ENCODE data around the gene FLAD1.
A peak's percentile ranks its signal among the peaks of the same experiment; 100 is the strongest.

FLAD1 gene

GRCh38 chr1:155005076-155006011, 22.2 kb downstream of the FLAD1 start:
- peak; percentile 79 for DNase-seq (ENCODE audit: low spot score)

- DNase-seq (ENCODE audit: low spot score): peak; percentile 70
Observed at GRCh38 chr1:155006601-155007101, 23.5 kb downstream of the FLAD1 start.

GRCh38 chr1:155007251-155007828, 24.2 kb downstream of the FLAD1 start:
- DNase-seq (ENCODE audit: low spot score): peak; percentile 43

GRCh38 chr1:155008015-155008941, 25.1 kb downstream of the FLAD1 start:
- DNase-seq (ENCODE audit: low spot score): no peak

GRCh38 chr1:155009221-155009711, 26.1 kb downstream of the FLAD1 start:
- no peak for DNase-seq (ENCODE audit: low spot score)

- DNase-seq (ENCODE audit: low spot score): no peak
Observed at GRCh38 chr1:155009742-155010141, 26.6 kb downstream of the FLAD1 start.

- DNase-seq (ENCODE audit: low spot score): no peak
Observed at GRCh38 chr1:155010211-155010918, 27.2 kb downstream of the FLAD1 start.

GRCh38 chr1:155011004-155011416, 27.9 kb downstream of the FLAD1 start:
- DNase-seq (ENCODE audit: low spot score): no peak

GRCh38 chr1:155011437-155012025, 28.4 kb downstream of the FLAD1 start:
- DNase-seq (ENCODE audit: low spot score): no peak

- peak; percentile 88 for DNase-seq (ENCODE audit: low spot score)
Observed at GRCh38 chr1:155012026-155012546, 28.9 kb downstream of the FLAD1 start.

GRCh38 chr1:155012776-155013602, 29.8 kb downstream of the FLAD1 start:
- DNase-seq (ENCODE audit: low spot score): no peak

- DNase-seq (ENCODE audit: low spot score): no peak
Observed at GRCh38 chr1:155013632-155014031, 30.5 kb downstream of the FLAD1 start.

GRCh38 chr1:155014709-155015508, 31.8 kb downstream of the FLAD1 start:
- no peak for DNase-seq (ENCODE audit: low spot score)

- no peak for DNase-seq (ENCODE audit: low spot score)
Observed at GRCh38 chr1:155015527-155016230, 32.5 kb downstream of the FLAD1 start.

GRCh38 chr1:155016231-155016831, 33.2 kb downstream of the FLAD1 start:
- no peak for DNase-seq (ENCODE audit: low spot score)

- DNase-seq (ENCODE audit: low spot score): peak; percentile 83
Observed at GRCh38 chr1:155017041-155017945, 34.1 kb downstream of the FLAD1 start.

GRCh38 chr1:155017946-155018316, 34.8 kb downstream of the FLAD1 start:
- DNase-seq (ENCODE audit: low spot score): no peak
